ENCODE data around the gene NRM.
"Not testable (repeated sequence)": the region's sequence is repeated elsewhere in the genome, so short reads cannot be mapped to it uniquely, and the experiment has no call there.

Gene NRM

DNA sequence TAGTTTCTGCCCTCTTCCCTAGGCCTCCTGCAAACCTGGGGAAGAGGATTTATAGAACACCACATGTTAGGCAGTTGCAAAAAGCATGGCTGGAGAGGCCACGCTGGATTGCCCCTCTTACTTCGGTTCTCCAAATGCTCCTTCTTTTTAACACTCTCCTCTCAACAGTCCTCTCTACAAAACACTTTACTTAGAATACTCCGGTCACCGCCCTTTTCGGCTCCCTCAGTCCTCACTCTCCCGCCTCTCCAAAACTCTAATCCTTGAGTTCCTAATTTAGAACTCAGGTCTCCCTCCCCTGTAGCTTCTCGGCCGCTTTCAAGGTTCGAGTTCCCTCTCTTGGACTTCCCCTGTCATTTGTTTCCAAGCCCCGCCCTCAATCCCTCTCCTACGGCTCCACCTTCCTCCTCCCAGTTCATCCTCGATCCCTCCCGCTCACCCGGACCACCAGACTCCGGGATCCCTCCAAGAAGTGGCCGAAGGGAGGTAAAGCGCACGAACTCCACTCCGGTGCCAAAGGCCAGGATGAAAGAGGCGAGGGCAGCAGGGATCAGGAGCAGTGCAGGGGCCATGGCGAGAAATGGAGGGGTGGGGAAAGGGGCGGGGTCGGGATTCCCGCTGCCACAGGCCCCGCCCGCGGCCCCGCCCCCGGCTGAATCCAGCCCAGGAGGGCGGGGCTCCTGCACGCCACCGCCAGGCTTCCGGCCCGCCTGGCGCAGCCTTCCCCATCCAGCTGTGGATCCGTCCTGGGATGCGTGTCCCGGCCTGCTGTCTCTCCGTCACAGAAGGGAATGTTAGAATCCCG, at the start of gene NRM:
NRM (minus strand) TSS at position 582 of the 805 bp plus-strand sequence; CDS start at position 572, 10 bp downstream.
- DNase-seq: peak; percentile 95

DNA sequence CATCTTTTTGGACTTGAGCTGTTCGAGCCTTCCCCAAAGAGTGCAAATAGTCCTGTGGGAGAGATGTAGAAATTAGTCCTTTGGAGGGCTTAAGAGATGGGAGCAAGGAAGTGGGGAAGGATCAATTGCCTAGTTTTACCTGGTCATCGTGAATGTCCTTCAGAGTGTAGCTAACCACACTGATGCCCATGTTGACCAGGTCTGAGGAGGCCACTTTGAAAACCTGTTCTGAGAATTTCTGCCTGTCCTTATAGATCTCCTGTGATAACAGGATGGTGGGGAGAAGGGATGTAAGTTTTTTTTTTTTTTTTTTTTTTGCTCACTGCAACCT, 49.7 kb upstream of the NRM start:
- no peak for DNase-seq

DNA sequence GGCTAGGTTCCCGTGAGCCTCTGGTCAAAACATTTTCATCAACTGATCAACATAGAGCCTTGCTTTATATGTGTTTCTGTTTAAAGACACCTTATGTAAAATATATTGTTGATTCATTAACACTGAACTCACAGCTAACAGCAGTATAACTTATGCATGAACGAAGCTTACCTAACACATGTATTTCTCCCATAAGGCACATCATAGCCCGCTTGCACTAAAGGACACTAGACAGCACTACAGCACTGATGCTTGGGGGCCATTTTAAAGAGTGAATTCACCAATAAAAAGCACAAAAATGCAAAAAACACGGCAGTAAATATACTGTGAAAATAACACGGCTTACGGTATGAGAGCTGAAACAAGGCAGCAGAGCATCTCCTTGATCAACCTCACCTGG, 47.7 kb upstream of the NRM start:
- DNase-seq: no peak

DNA sequence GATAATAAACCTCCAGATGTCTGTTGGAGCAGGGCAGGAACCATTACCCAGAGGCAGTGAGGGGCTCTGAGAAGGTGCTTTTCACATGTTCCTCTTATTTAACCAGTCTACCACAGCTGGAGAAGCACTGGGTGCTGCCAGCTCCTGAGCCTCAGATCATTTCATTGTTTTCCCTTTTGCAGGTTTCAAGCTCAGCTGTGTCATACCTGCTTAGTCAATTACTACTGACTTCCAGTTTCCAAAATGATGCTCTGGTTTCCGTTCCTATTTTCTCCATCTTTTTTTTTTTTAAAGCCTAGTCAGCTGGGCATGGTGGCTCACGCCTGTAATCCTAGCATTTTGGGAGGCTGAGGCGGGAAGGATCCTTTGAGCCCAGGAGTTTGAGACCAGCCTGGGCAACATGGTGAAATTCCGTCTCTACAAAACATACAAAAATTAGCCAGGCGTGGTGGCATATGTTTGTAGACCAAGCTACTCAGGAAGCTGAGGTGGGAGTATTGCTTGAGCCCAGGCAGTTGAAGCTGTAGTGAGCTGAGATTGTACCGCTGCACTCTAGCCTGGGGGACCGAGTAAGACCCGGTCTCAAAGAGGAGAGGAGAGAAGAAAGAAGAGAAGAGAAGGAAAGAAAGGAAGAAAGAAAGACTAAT, 45.0 kb upstream of the NRM start:
- no peak for DNase-seq

DNA sequence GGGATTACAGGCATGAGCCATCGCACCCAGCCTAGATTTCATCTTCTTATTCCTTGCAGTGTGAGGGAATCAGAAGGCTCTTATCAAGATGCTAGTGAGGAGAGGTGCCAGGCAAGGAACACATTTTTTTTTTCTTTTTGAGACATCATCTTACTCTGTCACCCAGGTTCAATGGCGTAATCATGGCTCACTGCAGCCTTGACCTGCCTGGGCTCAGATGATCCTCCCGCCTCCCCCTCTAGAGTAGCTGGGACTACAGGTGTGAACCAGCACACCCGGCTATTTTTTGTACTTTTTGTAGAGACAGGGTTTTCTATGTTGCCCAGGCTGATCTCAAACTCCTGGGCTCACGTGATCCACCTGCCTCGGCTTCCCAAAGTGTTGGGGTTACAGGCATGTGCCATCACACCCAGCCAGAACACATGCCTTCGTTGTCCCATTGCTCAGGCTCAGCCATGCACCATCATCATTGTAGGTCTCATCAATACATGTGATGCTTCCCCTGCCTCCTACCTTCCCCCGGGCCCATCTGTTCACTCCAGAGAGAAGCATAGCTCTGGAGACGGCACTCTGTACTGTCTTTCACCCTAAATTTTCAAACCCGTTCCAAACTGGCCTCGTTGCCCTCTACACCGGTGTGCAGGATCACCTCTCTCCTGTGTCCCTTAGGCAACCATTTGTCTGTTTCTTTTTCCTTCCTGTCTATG, 41.6 kb upstream of the NRM start:
- no peak for DNase-seq

- DNase-seq: peak; percentile 97
Measured at GRCh38 chr6:30730601-30731435, 40.0 kb upstream of the NRM start.

DNA sequence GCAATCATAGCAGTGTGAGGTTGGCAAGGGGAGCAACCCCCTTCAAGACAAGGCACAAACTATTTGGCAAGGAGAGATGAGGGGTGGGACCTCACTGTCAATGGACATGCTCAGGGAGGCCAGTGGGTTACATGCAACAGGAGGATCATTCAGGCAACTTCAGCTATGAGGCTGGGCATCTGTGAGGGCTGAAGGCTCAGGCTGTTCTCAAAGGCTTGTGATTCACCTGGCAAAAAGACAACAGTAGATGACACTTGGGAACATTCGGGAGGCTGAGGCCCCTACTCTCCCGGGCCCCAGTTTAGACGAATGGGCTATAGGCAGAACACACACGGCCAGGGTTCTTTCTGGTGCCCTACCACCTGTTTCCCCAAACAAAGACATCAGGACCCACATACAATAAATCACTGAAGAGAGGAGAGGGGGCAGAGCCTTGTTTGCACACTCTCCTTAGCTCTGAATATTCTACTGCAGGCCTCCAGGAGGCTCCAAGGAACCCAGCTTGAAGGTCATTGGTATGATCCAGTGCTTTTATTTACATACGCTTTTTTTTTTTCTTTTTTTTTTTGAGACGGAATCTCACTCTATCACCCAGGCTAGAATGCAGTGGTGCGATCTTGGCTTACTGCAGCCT, 37.3 kb upstream of the NRM start:
- peak; percentile 31 for DNase-seq

DNA sequence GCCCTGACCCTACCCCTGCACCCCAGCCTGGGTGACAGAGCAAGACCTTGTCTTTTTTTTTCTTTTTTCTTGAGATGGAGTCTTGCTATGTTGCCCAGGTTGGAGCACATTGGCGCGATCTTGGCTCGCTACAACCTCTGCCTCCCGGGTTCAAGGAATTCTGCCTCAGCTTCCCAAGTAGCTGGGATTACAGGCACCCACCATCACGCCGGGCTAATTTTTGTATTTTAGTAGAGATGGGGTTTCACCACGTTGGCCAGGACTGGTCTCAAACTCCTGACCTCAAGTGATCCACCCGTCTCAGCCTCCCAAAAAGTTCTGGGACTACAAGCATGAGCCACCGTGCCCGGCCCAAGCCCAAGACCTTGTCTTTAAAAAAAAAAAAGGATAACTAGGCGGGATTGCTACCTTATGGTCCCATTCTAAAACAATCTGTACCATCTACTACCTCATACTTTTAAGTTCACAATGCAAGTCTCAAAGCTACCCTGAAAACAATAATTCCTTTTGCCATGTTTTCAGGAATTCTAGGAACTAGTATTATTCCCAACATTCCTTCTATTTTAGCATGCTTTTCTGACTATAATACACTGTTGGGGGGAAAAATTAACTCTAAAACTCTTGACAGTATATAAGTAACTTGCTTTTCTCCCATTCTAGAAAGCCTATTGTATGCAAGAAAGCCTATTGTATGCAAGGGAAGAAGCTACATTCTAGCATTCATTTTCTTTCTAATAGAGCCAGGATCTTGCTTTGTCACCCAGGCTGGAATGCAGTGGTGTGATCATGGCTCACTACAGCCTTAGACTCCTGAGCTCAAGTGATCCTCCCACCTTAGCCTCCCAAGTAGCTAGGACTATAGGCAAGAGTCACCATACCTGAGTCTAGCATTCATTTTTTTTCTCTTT, 36.0 kb upstream of the NRM start:
- DNase-seq: no peak

- DNase-seq: peak; percentile 61
Measured at GRCh38 chr6:30725713-30726505, 35.1 kb upstream of the NRM start.

GRCh38 chr6:30724906-30725667, 34.3 kb upstream of the NRM start:
- DNase-seq: peak; percentile 47

GRCh38 chr6:30723843-30724741, 33.3 kb upstream of the NRM start:
- DNase-seq: not testable (repeated sequence)

GRCh38 chr6:30723159-30723842, 32.5 kb upstream of the NRM start:
- DNase-seq: not testable (repeated sequence)

DNA sequence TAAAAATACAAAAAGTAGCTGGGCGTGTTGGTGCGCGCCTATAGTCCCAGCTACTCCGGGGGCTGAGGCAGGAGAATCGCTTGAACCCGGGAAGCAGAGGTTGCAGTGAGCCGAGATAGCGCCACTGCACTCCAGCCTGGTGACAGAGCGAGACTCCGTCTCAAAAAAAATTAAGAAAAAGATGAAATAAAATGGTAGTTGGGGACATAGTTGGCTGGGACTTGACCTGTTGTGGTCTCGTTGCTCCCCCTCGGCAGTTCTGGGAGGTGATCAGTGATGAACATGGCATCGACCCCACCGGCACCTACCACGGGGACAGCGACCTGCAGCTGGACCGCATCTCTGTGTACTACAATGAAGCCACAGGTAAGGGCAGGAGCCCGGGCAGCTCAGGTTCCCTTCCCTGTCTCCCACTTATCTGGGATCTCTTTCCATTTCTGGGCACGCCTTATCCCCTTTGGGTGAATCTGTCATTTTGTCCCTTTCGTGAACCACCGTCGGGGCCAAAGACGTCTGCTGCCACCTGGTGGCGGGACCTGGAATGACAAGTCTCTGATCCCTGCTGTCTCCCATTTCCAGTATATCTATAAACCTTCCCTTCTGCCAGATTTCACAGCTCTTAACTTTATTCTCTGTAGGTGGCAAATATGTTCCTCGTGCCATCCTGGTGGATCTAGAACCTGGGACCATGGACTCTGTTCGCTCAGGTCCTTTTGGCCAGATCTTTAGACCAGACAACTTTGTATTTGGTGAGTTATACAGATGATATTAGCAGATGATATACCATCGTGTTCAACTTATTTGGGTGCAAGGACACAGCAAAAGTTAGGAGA, 31.7 kb upstream of the NRM start:
- DNase-seq: peak; percentile 89

GRCh38 chr6:30722025-30722279, 31.2 kb upstream of the NRM start:
- DNase-seq: not testable (repeated sequence)

DNA sequence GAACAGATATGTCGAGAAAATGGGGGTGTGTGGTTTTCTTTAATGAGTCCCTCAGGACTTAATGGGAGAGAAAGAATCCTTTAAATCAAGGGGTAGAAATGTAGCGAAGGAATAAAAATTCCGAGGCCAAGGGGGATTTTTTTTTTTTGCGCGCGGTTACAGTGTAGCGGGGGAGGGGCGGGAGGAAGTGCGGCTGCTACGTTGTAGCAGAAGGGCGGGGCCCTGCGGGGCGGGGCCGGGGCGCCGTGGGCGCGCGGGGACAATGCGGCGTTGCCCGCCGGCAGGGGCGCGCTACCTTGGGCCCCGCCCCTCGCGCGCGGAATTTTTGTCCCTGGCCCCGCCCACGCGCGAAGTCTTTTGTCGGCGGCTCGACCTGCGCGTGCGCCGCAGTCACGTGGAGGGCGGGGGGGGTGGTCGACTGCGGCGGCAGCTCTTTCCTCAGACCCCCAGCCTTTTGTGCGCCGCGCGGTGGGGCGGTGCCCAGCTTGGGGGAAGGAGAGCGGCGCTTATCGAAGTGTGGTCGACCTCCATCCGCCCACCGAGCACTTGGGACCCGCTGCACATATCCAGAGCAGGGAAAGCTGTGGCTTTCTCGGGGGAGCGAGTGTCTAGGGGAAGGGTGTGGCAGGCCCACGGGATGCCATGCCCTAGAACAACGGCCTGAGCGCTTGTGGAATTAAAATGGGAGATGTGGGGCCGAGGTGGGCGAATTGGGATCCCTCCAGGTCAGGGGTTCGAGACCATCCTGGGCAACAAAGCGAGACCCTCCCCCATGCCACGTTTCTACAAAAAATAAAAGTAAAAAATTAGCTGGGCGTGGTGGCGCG, 30.6 kb upstream of the NRM start:
- peak; percentile 96 for DNase-seq

- peak; percentile 92 for DNase-seq
Measured at GRCh38 chr6:30720738-30721197, 30.0 kb upstream of the NRM start.

Measured in DMS53 (cell line).